GM19193 (cell line): Measurements from ENCODE around the gene RIF1.

Experiments
- POLR2A ChIP-seq: IDR thresholded peaks from 4 replicates; pipeline ENCODE4 v1.6.1; 2011; ENCODE audit not compliant: insufficient read depth, insufficient read length; ENCODE audit errors: extremely low read depth

Gene RIF1, protein sequence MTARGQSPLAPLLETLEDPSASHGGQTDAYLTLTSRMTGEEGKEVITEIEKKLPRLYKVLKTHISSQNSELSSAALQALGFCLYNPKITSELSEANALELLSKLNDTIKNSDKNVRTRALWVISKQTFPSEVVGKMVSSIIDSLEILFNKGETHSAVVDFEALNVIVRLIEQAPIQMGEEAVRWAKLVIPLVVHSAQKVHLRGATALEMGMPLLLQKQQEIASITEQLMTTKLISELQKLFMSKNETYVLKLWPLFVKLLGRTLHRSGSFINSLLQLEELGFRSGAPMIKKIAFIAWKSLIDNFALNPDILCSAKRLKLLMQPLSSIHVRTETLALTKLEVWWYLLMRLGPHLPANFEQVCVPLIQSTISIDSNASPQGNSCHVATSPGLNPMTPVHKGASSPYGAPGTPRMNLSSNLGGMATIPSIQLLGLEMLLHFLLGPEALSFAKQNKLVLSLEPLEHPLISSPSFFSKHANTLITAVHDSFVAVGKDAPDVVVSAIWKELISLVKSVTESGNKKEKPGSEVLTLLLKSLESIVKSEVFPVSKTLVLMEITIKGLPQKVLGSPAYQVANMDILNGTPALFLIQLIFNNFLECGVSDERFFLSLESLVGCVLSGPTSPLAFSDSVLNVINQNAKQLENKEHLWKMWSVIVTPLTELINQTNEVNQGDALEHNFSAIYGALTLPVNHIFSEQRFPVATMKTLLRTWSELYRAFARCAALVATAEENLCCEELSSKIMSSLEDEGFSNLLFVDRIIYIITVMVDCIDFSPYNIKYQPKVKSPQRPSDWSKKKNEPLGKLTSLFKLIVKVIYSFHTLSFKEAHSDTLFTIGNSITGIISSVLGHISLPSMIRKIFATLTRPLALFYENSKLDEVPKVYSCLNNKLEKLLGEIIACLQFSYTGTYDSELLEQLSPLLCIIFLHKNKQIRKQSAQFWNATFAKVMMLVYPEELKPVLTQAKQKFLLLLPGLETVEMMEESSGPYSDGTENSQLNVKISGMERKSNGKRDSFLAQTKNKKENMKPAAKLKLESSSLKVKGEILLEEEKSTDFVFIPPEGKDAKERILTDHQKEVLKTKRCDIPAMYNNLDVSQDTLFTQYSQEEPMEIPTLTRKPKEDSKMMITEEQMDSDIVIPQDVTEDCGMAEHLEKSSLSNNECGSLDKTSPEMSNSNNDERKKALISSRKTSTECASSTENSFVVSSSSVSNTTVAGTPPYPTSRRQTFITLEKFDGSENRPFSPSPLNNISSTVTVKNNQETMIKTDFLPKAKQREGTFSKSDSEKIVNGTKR (N-terminal part only)

DNA sequence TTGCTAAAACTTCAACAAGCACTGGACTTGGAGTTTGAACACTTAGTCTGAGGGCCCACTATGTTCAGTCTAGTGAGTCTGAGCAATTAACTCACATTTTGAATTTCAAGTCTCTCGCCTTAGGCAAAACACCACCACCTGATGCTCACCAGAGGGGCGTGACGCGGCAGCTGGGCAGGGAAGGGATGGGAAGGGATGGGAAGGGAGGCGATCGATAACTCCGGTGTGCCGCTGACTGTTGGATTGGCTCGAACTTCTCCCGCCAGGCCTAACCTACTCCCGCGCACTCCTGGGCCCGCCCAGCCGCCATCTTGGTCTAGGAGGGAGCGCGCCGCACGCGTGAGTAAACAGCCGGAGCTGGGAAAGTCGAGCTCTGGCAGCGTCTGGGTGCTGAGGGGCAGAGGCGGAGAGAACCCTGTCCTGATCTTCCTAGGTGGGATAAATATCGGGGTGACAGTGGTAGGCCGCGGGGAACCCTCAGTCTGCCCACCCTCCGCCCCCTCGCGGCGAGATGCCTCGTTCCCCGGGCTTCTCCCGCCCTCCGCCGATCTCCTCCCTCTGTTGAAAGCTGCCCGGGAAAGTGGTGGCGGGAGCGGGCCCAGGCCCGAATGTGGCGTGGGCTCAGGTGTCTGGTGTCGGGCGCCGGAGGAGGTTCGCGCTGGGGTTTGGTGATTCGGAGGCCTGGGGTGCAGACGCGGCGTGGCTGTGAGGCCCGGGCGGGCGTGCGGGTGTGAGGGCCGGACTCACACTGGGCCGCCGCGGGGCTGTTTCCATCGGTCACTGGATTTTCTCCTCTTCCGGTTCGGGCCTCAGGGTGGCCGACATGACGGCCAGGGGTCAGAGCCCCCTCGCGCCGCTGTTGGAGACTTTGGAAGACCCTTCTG lies at the start of gene RIF1:
TSS of gene RIF1 (plus strand) at position 302 of the 884 bp plus-strand sequence. CDS start at position 824, 522 bp downstream.
- peak; percentile 75 for TF ChIP-seq POLR2A

DNA sequence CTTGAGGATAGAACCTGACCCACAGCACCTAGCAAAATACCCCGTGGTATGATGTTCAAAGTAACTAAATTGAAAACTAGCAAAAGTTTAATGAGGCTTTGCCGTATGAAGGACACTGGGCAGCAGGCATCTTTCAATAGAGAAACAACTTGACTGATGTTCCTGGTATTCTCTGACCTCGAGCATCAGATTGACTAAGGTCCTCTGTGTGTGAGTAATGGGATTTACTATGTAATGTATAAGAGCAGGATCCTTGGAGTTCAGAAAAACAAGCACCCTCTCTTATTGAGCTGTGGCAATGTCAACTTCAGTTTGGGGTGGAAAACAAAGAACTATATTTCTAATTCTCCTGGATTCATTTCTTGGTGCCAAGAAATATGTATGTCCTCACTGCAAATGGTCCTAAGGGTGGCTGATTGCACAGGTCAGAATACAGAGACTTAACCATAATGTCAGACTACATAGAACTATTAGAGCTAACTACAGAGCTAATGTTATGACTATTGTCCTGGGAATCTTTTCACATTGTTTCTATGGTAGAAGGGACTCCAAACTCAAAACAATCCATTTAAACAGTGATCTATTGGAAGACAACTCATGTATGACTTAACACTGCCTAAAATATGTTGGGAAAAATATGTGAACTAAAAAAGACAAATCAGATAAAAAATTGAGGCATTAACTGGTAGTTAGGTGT lies 47.9 kb upstream of the RIF1 start:
- no peak for TF ChIP-seq POLR2A

DNA sequence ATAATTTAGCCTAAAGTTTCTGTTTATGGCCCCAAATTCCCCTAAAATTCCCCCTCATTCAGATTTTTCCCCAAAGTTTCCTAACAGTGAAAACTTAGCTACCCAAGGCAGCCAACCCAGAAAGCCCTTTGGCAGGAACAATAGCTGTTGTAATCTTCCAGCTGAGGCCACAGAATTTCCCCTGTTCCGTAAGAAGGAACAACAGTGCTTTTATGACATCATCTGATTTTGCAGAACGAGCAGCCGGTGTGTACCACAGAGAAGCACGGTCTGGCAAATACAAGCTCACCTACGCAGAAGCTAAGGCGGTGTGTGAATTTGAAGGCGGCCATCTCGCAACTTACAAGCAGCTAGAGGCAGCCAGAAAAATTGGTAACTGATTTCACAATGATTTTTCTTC lies 46.0 kb upstream of the RIF1 start:
- TF ChIP-seq POLR2A, result no peak

DNA sequence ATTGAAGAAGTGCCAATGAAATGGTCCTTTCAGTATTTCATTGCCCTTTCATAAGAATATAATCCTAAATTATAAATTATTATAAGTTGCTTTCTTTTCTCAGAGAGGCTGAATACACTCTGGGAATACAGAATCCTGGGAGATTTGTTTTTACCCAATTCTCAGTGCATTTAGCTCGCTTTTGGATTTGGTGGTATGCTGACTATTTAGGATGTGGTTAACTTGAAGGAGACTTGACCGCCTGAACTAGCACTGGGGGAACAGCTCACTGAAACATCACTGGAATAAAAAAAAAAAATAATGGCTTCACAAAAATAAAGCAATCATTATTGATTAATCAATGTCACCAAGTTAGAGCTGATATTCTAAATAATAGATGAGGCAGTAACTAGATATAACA lies 42.1 kb upstream of the RIF1 start:
- TF ChIP-seq POLR2A, result no peak

DNA sequence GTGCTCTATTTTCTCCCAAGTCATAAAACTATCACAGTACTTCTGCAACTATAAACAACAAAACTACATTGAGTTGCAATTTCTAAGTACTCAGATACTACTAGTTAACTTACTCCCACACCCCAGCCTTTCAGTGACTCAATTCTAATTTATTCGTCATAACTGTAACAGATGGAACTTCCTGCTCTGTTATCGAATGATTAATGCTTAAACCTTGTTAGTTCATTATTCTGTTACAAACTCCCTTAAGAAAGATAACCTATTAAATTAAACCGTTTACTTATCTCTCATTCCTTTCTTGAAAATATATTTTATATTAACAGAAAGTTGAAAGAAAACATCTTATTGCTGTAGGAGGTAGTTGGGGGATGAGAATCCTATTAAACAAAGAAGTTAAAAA lies 35.3 kb upstream of the RIF1 start:
- no peak for TF ChIP-seq POLR2A

DNA sequence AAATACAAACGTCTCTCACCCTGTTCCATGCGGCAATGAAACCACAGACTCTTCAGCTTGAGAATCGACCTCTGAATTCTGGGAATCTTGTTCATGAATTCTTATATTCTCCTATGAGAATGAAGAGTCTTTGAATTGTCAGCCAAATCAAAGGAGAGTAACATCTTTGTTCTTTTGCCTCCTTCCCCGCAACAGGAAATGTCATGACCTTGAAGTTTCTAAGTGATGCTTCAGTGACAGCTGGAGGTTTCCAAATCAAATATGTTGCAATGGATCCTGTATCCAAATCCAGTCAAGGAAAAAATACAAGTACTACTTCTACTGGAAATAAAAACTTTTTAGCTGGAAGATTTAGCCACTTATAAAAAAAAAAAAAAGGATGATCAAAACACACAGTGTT lies 30.5 kb upstream of the RIF1 start:
- TF ChIP-seq POLR2A, result no peak

DNA sequence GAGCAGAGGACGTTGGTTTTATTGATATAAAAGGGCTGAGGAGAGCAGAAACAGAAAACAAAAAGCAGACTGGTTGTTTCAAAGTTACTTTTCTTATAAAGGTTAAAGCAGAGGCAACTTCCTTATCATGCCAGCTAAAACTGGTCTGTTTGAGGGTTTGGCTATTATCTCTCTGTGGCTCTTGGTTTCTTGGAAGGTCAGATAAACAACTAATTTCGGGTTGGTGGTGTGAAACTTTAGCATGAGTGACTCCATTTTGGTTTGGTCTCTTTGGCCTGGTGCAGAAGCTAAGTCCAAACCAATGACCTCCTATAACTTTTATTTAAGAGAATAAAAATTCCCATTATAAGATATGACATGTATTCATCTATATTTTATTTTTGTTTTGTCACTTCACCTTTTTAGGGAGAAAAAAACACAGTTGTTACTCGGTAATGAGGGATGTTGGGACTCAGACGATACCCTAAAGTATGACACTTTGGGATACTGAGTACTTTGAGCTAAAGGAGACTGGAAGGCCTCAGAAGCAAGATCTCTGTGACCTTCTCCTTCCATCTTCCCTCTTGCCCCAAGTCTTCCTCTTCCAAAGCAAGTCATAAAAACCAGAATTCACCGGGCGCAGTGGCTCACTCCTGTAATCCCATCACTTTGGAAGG lies 29.0 kb upstream of the RIF1 start:
- TF ChIP-seq POLR2A, result no peak

DNA sequence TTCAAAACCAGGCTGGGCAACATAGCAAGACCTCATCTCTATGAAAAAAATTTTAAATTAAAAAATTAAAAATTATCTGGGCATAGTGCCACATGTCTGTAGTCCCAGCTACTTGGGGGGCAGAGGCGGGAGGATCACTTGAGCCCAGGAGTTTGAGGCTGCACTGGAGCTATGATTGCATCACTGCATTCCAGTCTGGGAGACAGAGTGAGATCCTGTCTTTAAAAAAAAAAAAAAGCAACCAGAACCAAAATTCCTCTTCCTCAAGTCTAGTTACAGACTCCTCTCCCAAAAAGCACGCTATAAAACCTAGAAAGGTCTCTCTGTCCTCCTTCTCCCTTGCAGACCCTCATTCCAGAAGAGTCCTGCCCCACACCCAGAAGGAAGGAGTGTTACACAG lies 28.4 kb upstream of the RIF1 start:
- TF ChIP-seq POLR2A, result no peak

DNA sequence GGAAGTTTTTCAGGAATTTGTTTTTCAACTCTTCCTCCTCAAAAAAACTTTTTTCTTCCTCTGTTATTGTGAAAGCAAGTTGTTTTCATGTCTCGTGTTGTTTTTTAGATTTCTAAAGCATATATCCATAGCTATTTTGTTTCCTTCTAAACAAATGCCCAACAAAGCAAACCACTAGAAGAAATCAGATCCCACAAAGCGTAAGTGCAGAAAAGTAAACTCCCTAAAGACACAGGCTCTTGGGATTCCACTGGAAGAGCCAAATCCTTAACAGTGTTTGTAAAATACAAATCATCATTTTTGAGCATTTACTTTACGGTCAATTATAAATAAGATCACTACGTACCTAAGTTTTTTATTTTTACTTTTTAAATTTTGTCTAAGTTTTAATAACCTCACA lies 21.7 kb upstream of the RIF1 start:
- no peak for TF ChIP-seq POLR2A

DNA sequence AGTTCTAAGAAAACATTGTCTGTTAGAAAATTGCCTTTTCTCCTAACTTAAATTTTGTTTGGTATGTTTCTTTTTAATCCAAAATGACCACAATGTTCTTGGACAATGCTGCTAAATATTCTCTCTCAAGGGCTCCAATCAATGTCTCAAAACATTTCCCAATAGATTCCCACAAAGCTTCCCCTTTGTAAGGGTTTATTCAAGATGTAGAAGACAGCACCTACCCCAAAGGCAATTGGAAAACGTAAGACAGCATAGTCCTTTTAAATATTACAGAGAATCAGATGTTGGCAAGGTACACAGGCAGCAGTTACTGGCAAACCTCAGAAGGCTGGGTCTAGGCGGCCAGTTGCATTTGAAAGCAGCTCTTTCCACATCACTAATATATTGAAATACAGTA lies 18.3 kb upstream of the RIF1 start:
- no peak for TF ChIP-seq POLR2A

DNA sequence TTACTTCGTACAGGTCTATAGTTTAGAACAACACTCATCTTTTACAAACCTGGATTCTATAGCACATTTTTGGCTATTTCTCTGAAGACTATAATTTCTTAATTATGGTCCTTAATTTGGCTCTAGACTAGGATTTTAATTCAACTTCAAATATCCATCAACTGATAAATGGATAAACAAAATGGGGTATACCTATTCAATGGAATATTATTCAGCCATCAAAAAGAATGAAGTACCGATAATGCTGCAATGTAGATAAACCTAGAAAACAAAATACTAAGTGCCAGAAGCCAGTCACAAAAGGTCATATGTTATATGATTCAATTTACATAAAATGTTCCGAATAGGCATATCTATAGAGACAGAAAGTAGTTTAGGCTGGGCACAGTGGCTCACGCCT lies 15.2 kb upstream of the RIF1 start:
- TF ChIP-seq POLR2A, result no peak

DNA sequence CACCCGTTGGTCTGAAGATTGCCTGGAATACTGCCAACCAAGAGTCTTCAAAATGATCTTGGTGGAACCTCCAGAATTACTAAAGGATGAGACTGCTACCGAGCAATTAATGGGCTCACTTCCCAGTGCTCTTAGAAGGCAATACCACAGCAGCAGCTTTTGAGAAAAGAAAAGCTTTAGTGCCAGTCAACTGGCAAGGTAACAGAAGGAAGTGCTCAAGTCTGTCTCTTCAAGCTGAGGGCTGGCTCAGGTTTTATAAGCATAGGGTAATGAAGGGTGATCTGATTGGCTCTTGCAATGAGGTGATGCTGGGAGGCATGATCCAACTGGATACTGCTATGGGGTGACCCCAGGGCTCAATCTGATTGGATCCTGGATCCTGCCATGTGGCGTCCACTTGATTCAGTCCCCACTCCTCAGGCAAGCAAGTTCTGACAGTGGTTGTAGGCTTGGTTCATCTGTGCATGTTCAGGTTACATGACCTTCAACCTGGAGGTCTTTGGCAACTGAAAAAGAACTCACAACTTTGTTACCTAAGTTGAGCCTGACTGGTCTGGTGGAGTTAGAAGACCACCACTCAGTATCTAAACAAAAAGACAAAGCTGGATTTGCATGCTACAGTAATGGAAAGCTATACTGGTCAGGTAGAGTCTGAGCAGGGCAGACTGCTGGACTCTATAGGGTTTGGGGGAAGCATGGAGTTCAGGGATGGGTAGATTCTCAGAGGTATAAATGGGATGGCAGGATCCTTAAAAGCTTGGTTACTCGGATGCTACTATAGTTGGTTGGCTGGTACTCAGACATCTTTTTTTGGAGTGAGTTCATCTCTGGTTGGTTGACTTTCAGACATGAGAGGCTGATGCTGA lies 14.0 kb upstream of the RIF1 start:
- TF ChIP-seq POLR2A, result no peak
